ENCODE measurements around the gene UNC119B. TPM values are rescaled to one million over a fixed set of nuclear protein-coding genes. Genes with fewer than 3 reads are reported as not detected.
"Not testable (repeated sequence)": the region's sequence is repeated elsewhere in the genome, so short reads cannot be mapped to it uniquely, and the experiment has no call there.

The UNC119B gene
- total and polyA plus RNA-seq, 2 experiments from 2014 or later: 10.9 to 26.0 TPM

DNA sequence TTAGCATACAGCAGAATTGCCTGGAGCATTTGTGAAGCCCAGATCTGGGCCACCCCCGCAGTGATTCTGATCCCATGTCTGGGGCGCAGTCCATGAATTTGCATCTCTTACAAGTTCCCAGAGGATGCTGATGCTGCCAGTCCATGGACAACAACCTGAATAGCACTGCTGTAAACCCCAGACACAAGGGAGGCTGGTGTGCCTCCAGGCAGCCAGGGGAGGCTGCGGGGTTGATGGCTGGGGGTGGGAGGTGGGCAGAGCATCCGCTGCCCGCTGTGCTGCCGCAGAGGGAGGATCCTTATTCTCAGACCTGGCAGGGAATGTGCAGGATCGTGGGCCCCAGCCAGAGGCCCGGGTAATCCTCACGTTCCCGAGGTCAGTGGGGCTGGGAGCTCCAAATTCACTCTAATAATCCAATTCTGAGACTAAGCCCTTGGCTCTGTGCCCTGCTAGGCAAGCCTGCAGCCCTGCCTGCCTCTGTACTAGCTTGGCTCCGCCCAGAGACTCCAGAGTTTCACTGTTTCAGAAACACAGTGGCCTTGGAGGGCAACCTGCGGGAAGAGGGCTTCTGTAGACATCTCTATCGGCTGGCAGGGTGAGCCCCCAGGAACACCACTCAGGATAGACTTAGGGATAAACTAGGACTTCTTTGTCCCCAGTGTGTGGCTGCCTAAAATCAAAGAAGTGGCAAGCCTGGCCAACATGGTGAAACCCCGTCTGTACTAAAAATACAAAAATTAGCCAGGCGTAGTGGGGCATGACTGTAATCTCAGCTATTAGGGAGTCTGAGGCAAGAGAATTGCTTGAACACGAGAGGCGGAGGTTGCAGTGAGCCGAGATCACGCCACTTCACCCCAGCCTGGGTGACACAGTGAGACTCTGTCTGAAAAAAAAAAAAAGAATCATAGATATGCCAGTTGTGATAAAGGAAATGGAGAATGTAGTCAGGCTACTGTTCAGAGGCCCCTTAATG lies 41.1 kb upstream of the UNC119B start:
- peak; percentile 65 for DNase-seq (ENCODE audit: low spot score)
- WGBS (ENCODE audit: low lambda C conversion rate, missing lambda C conversion rate): 71% methylated on average over 13 of the region's 19 CpGs
- Histone ChIP-seq H2AFZ (no peak overlapping the region), H3K36me3 (replicated peaks; ENCODE audit: insufficient read depth, low read depth) (no peaks in the 10 kb centered on the region), H3K4me2 (no peak overlapping the region), H4K20me1 (ENCODE audit: insufficient read depth, poor library complexity, severe bottlenecking) (no peaks in the 10 kb centered on the region), H3K79me2 (no peaks in the 10 kb centered on the region), H3K4me3 (no peak overlapping the region), H3K9me3 (ENCODE audit: low read depth) (no peaks in the 10 kb centered on the region), H3K27ac (no peak overlapping the region), H3K27me3 (no peaks in the 10 kb centered on the region), H3K9me2 (replicated peaks; ENCODE audit: insufficient read depth) (no peaks in the 10 kb centered on the region), H3K4me1 (ENCODE audit: insufficient read depth) (no peaks in the 10 kb centered on the region)
- no peak for TF ChIP-seq EZH2phosphoT487 (IDR thresholded peaks at IDR 0.05; ENCODE audit: low read depth, severe bottlenecking, unreplicated experiment)
- TF ChIP-seq, protein P1, sequence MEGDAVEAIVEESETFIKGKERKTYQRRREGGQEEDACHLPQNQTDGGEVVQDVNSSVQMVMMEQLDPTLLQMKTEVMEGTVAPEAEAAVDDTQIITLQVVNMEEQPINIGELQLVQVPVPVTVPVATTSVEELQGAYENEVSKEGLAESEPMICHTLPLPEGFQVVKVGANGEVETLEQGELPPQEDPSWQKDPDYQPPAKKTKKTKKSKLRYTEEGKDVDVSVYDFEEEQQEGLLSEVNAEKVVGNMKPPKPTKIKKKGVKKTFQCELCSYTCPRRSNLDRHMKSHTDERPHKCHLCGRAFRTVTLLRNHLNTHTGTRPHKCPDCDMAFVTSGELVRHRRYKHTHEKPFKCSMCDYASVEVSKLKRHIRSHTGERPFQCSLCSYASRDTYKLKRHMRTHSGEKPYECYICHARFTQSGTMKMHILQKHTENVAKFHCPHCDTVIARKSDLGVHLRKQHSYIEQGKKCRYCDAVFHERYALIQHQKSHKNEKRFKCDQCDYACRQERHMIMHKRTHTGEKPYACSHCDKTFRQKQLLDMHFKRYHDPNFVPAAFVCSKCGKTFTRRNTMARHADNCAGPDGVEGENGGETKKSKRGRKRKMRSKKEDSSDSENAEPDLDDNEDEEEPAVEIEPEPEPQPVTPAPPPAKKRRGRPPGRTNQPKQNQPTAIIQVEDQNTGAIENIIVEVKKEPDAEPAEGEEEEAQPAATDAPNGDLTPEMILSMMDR (IDR thresholded peaks at IDR 0.05; ENCODE audit: poor library complexity): no peak
- TF ChIP-seq EZH2 (IDR thresholded peaks at IDR 0.05; ENCODE audit: borderline replicate concordance): no peak

DNA sequence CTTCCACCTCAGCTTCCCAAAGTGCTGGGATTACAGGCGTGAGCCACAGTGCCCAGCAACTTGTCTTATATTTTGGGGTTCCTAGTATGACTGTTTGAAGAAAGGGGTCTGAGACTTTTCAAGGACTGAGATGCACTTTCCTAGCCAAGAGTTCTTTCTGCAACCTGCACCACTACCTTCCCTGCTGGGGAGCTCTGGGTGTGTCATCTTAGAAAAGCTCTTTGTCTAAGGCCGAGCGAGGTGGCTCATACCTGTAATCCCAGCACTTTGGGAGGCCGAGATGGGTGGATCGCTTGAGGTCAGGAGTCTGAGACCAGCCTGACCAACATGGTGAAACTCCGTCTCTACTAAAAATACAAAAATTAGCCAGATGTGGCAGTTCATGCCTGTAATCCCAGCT lies 40.0 kb upstream of the UNC119B start:
- DNase-seq (ENCODE audit: low spot score); H3K4me2 ChIP-seq; H4K20me1 ChIP-seq (ENCODE audit: insufficient read depth, poor library complexity, severe bottlenecking); H3K27ac ChIP-seq; H3K4me1 ChIP-seq (ENCODE audit: insufficient read depth); H3K79me2 ChIP-seq; H3K27me3 ChIP-seq; H3K4me3 ChIP-seq; H3K9me3 ChIP-seq (ENCODE audit: low read depth); H3K9me2 ChIP-seq (replicated peaks; ENCODE audit: insufficient read depth); H3K36me3 ChIP-seq (replicated peaks; ENCODE audit: insufficient read depth, low read depth); H2AFZ ChIP-seq: not testable (repeated sequence)
- WGBS (ENCODE audit: low lambda C conversion rate, missing lambda C conversion rate): 92% methylated on average over 6 of the region's 6 CpGs

DNA sequence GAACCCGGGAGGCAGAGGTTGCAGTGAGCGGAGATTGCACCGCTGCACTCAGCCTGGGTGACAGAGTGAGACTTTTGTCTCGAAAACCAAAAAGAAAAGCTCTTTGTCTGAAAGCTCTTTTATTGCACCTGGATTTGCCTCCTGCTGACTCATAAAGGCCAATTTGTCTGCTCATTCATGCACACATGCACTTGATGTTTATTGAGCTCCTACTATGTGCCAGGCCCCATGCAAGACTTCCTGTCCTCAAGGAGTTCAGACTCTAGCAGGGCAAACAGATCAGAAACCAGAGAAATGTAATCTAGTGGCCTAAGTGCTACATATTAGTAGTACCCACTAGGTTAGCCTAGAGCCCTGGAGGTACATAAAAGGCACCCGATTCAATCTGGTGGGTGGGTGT lies 39.6 kb upstream of the UNC119B start:
- H3K79me2 ChIP-seq: no peaks in the 10 kb centered on the region
- no peaks in the 10 kb centered on the region for H3K9me2 ChIP-seq (replicated peaks; ENCODE audit: insufficient read depth)
- H3K27ac ChIP-seq: no peak overlapping the region
- no peaks in the 10 kb centered on the region for H3K36me3 ChIP-seq (replicated peaks; ENCODE audit: insufficient read depth, low read depth)
- 92% methylated on average over 5 of the region's 5 CpGs for WGBS (ENCODE audit: low lambda C conversion rate, missing lambda C conversion rate)
- TF ChIP-seq EZH2 (IDR thresholded peaks at IDR 0.05; ENCODE audit: borderline replicate concordance): no peak
- TF ChIP-seq, protein P1 (IDR thresholded peaks at IDR 0.05; ENCODE audit: poor library complexity): no peak
- DNase-seq (ENCODE audit: low spot score): no peak
- H3K4me3 ChIP-seq: no peak overlapping the region
- H3K27me3 ChIP-seq: no peaks in the 10 kb centered on the region
- no peaks in the 10 kb centered on the region for H3K9me3 ChIP-seq (ENCODE audit: low read depth)
- no peak overlapping the region for H3K4me2 ChIP-seq
- H3K4me1 ChIP-seq (ENCODE audit: insufficient read depth): no peaks in the 10 kb centered on the region
- H4K20me1 ChIP-seq (ENCODE audit: insufficient read depth, poor library complexity, severe bottlenecking): no peaks in the 10 kb centered on the region
- H2AFZ ChIP-seq: no peak overlapping the region

DNA sequence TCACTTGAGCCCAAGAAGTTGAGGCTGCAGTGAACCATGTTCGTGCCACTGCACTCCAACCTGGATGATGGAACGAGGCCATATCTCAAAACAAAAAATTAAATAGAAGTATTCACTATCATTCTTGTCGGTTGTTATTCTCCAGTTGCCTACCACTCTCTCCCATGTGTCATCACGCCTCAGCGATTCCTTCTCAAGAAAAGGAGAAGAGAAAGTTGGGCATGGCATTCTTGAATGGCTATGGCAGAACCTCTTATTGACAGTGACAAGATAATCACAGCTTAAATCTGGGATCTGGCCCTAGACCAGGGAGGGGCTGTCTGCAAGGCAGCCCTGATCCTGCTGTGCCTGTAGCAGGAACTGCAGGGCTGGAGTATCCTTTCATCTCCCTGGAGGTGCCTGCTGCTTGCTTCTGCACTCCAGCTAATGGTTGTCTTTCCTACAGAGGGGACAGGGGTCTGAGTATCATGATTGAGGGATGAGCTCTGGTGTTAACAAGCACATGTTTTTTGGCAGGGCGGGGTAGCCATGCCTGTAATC lies 36.1 kb upstream of the UNC119B start:
- Histone ChIP-seq H3K4me2 (no peak overlapping the region), H3K27me3 (no peaks in the 10 kb centered on the region), H2AFZ (no peak overlapping the region), H3K9me3 (ENCODE audit: low read depth) (no peaks in the 10 kb centered on the region), H3K4me3 (no peak overlapping the region), H3K79me2 (no peaks in the 10 kb centered on the region), H3K27ac (no peak overlapping the region), H3K36me3 (replicated peaks; ENCODE audit: insufficient read depth, low read depth) (no peaks in the 10 kb centered on the region), H3K4me1 (ENCODE audit: insufficient read depth) (no peaks in the 10 kb centered on the region), H3K9me2 (replicated peaks; ENCODE audit: insufficient read depth) (no peaks in the 10 kb centered on the region), H4K20me1 (ENCODE audit: insufficient read depth, poor library complexity, severe bottlenecking) (no peaks in the 10 kb centered on the region)
- TF ChIP-seq EZH2 (IDR thresholded peaks at IDR 0.05; ENCODE audit: borderline replicate concordance): no peak
- TF ChIP-seq, protein P1 (IDR thresholded peaks at IDR 0.05; ENCODE audit: poor library complexity): no peak
- TF ChIP-seq EZH2phosphoT487 (IDR thresholded peaks at IDR 0.05; ENCODE audit: low read depth, severe bottlenecking, unreplicated experiment): no peak
- DNase-seq (ENCODE audit: low spot score): no peak
- 85% methylated on average over 6 of the region's 6 CpGs for WGBS (ENCODE audit: low lambda C conversion rate, missing lambda C conversion rate)
